GM19452 (cell line): ENCODE data around the gene TP53BP2.
"Not testable (repeated sequence)": the region's sequence is repeated elsewhere in the genome, so short reads cannot be mapped to it uniquely, and the experiment has no call there.

Experiments used
- ATAC-seq: cut with Tn5 transposase; IDR thresholded peaks from one replicate; pipeline ENCODE4 v1.9.1; 2021; ENCODE audit not compliant: unreplicated experiment

The TP53BP2 gene

GRCh38 chr1:223748405-223748772 lies 97.4 kb downstream of the TP53BP2 start:
- ATAC-seq = no peak

GRCh38 chr1:223747838-223748335 lies 97.9 kb downstream of the TP53BP2 start:
- ATAC-seq = no peak

- ATAC-seq = no peak
Measured at GRCh38 chr1:223745731-223746130, 100.0 kb downstream of the TP53BP2 start.

GRCh38 chr1:223742856-223743517 lies 102.8 kb downstream of the TP53BP2 start:
- ATAC-seq = no peak

GRCh38 chr1:223741861-223742260 lies 103.9 kb downstream of the TP53BP2 start:
- no peak for ATAC-seq

- ATAC-seq = not testable (repeated sequence)
Measured at GRCh38 chr1:223740038-223740736, 105.6 kb downstream of the TP53BP2 start.

GRCh38 chr1:223739366-223740037 lies 106.2 kb downstream of the TP53BP2 start:
- no peak for ATAC-seq

GRCh38 chr1:223738465-223739365 lies 107.0 kb downstream of the TP53BP2 start:
- no peak for ATAC-seq

- ATAC-seq = no peak
Measured at GRCh38 chr1:223737342-223737741, 108.4 kb downstream of the TP53BP2 start.

- not testable (repeated sequence) for ATAC-seq
Measured at GRCh38 chr1:223736638-223737037, 109.1 kb downstream of the TP53BP2 start.

- no peak for ATAC-seq
Measured at GRCh38 chr1:223733898-223734852, 111.6 kb downstream of the TP53BP2 start.

- no peak for ATAC-seq
Measured at GRCh38 chr1:223732993-223733798, 112.6 kb downstream of the TP53BP2 start.

GRCh38 chr1:223731133-223731770 lies 114.5 kb downstream of the TP53BP2 start:
- no peak for ATAC-seq

GRCh38 chr1:223730479-223731132 lies 115.1 kb downstream of the TP53BP2 start:
- no peak for ATAC-seq

GRCh38 chr1:223729906-223730305 lies 115.8 kb downstream of the TP53BP2 start:
- ATAC-seq = no peak
